ENCODE data around the gene ITGAX.

GRCh38 chr16:31361201-31362110 is 6.5 kb downstream of the ITGAX start:
- no peak for TF ChIP-seq POLR2A (IDR thresholded peaks at IDR 0.05; ENCODE audit: low read length)
- TF ChIP-seq GATA1 (IDR thresholded peaks at IDR 0.05; ENCODE audit: low read depth, low read length), result no peak
